Activated CD8-positive, alpha-beta memory T cell treated with anti-CD3 and anti-CD28 coated beads for 36 hours (primary cell): ENCODE data around the gene DEFB123. TPM values are rescaled to one million over a fixed set of nuclear protein-coding genes. Genes with fewer than 3 reads are reported as not detected.
"Not testable (repeated sequence)": the region's sequence is repeated elsewhere in the genome, so short reads cannot be mapped to it uniquely, and the experiment has no call there.

Source experiments
- CTCF ChIA-PET: fragments of 350-600 bp; sonication (Branson Sonifier 250); formaldehyde crosslinking; loops from one replicate; lab custom pipeline; 2021; ENCODE audit warnings: antibody characterized with exemption; lab: Charles Lee
- POLR2A ChIA-PET: fragments of 350-600 bp; sonication (Branson Sonifier 250); formaldehyde crosslinking; loops from one replicate; lab custom pipeline; 2021; ENCODE audit warnings: antibody characterized with exemption; lab: Charles Lee
- total RNA-seq, 2 experiments: library from RNA; stranded (reverse); gene quantifications; one replicate each; pipeline ENCODE4 v1.2.3, GENCODE V29; 2021

The DEFB123 gene
- not detected for total RNA-seq

- POLR2A ChIA-PET: no interaction called here
- CTCF ChIA-PET: no interaction called here
Measured at GRCh38 chr20:31440012-31440659, at the start of gene DEFB123. DEFB123 (plus strand) TSS chr20:31440632; CDS start chr20:31440699, 67 bp downstream.

- POLR2A ChIA-PET: no interaction called here
- CTCF ChIA-PET: no interaction called here
Measured at GRCh38 chr20:31392836-31393235, 47.6 kb upstream of the DEFB123 start.

- POLR2A ChIA-PET: no interaction called here
- CTCF ChIA-PET: no interaction called here
Measured at GRCh38 chr20:31394900-31395299, 45.5 kb upstream of the DEFB123 start.

GRCh38 chr20:31403886-31404285 lies 36.5 kb upstream of the DEFB123 start:
- POLR2A ChIA-PET: no interaction called here

GRCh38 chr20:31406115-31406514 lies 34.3 kb upstream of the DEFB123 start, which contains the start of gene DEFB121:
DEFB121 (minus strand) TSS chr20:31406215; CDS start chr20:31406152, 63 bp downstream.
- ChIA-PET CTCF (no interaction called here), POLR2A (no interaction called here)

More at GRCh38 chr20:31403886-31404285, 36.5 kb upstream of the DEFB123 start:
- CTCF ChIA-PET: no interaction called here

- ChIA-PET CTCF (no interaction called here), POLR2A (no interaction called here)
Measured at GRCh38 chr20:31410011-31410410, 30.4 kb upstream of the DEFB123 start.

GRCh38 chr20:31414381-31414780 lies 26.1 kb upstream of the DEFB123 start:
- CTCF ChIA-PET: no interaction called here
- POLR2A ChIA-PET: no interaction called here

- ChIA-PET CTCF (no interaction called here), POLR2A (no interaction called here)
Measured at GRCh38 chr20:31415653-31416052, 24.8 kb upstream of the DEFB123 start.

GRCh38 chr20:31418307-31418706 lies 22.1 kb upstream of the DEFB123 start:
- POLR2A ChIA-PET: no interaction called here
- CTCF ChIA-PET: interaction anchor here (0.6 kb wide), 1 partner anchor 45 kb away, joined by 4 read pairs; no protein-coding TSS in a partner anchor

GRCh38 chr20:31425797-31426196 lies 14.6 kb upstream of the DEFB123 start:
- ChIA-PET CTCF (no interaction called here), POLR2A (no interaction called here)

GRCh38 chr20:31426891-31427551 lies 13.4 kb upstream of the DEFB123 start:
- POLR2A ChIA-PET, CTCF ChIA-PET: not testable (repeated sequence)

- POLR2A ChIA-PET, CTCF ChIA-PET: not testable (repeated sequence)
Measured at GRCh38 chr20:31427576-31427975, 12.9 kb upstream of the DEFB123 start.

GRCh38 chr20:31430568-31431115 lies 9.8 kb upstream of the DEFB123 start:
- CTCF ChIA-PET: no interaction called here
- POLR2A ChIA-PET: no interaction called here

- POLR2A ChIA-PET: no interaction called here
- CTCF ChIA-PET: no interaction called here
Measured at GRCh38 chr20:31446084-31446819, 5.8 kb downstream of the DEFB123 start.

- ChIA-PET CTCF (interaction anchor here (1.0 kb wide), 1 partner anchor 11 kb away, joined by 4 read pairs; no protein-coding TSS in a partner anchor), POLR2A (no interaction called here)
Measured at GRCh38 chr20:31449511-31450414, 9.3 kb downstream of the DEFB123 start.

GRCh38 chr20:31452575-31452974 lies 12.1 kb downstream of the DEFB123 start:
- CTCF ChIA-PET: no interaction called here
- POLR2A ChIA-PET: no interaction called here

- CTCF ChIA-PET: interaction anchor here (0.7 kb wide), 1 partner anchor 541 kb away, joined by 3 read pairs; no protein-coding TSS in a partner anchor
- POLR2A ChIA-PET: interaction anchor here (0.6 kb wide), 1 partner anchor 128 kb away, joined by 4 read pairs; no protein-coding TSS in a partner anchor
Measured at GRCh38 chr20:31454361-31454760, 13.9 kb downstream of the DEFB123 start.

- POLR2A ChIA-PET, CTCF ChIA-PET: not testable (repeated sequence)
Measured at GRCh38 chr20:31470946-31471345, 30.5 kb downstream of the DEFB123 start.
